HepG2 (cell line): ENCODE results near the gene CIAO3. TPM values are rescaled to one million over a fixed set of nuclear protein-coding genes. Genes with fewer than 3 reads are reported as not detected.
A peak's percentile ranks its signal among the peaks of the same experiment; 100 is the strongest.

Source experiments
- ATAC-seq: fragments of 200-7000 bp; cut with Tn5 transposase; 3 replicates; pipeline ENCODE4 v1.9.1; 2020; ENCODE audit warnings: mild to moderate bottlenecking, moderate library complexity
- BruUV-seq: library from RNA; stranded (reverse); fragments of 400-500 nt; replicated peaks from 2 replicates; lab custom pipeline; 2021; lab: Mats Ljungman, UMichigan
- CTCF ChIA-PET: fragments of 300-600 bp; formaldehyde crosslinking; extraction: SDS; loops from one replicate; lab custom pipeline; 2021; ENCODE audit warnings: low total read pairs, inconsistent platforms, low intra/inter-chr PET ratio; lab: Yijun Ruan, JAX
- POLR2A ChIA-PET: fragments of 350-600 bp; sonication (Branson Sonifier 250); formaldehyde crosslinking; loops from one replicate; lab custom pipeline; 2020; ENCODE audit warnings: antibody characterized with exemption, inconsistent platforms; lab: Yijun Ruan, JAX
- DNase-seq: peaks from one replicate; pipeline ENCODE4 v3.0.0-alpha.2; 2015; ENCODE audit warnings: low spot score
- FAIRE-seq: peaks from 3 replicates; lab custom pipeline; 2011; peaks lifted over from hg19 to GRCh38; lab: Jason Lieb, UNC
- H2AFZ ChIP-seq: one replicate; pipeline ENCODE4 v1.6.1; 2011; ENCODE audit warnings: low read length, inconsistent platforms
- H3K27ac ChIP-seq: fragments of 300-600 bp; 3 replicates; pipeline ENCODE4 v1.8.0; 2011; ENCODE audit warnings: mixed run types, mild to moderate bottlenecking, mixed read lengths, low read length, inconsistent platforms; ENCODE audit not compliant: insufficient read depth; ENCODE audit errors: extremely low read length
- H3K27me3 ChIP-seq, 2 experiments: fragments of 200-600 bp in 1 of 2; 2 replicates in 1 of 2; 3 replicates in 1 of 2; pipeline versions ENCODE4 v1.6.0 to v1.8.0; 2011; ENCODE audit warnings: low read length in 2 of 2, mild to moderate bottlenecking in 2 of 2, moderate library complexity in 2 of 2, inconsistent platforms in 1 of 2; ENCODE audit not compliant: insufficient read depth in 2 of 2, control insufficient read depth in 1 of 2
- H3K36me3 ChIP-seq, 2 experiments: fragments of 200-600 bp in 1 of 2; replicated peaks in 1 of 2; 2 replicates in 1 of 2; 3 replicates in 1 of 2; pipeline versions ENCODE4 v1.5.1 to v1.8.0; 2011; ENCODE audit warnings: low read length in 2 of 2, inconsistent platforms in 1 of 2; ENCODE audit not compliant: insufficient read depth in 2 of 2, control insufficient read depth in 1 of 2
- H3K4me1 ChIP-seq: 2 replicates; pipeline ENCODE4 v1.5.1; 2012; ENCODE audit warnings: low read length, inconsistent platforms; ENCODE audit not compliant: insufficient read depth
- H3K4me2 ChIP-seq: 2 replicates; pipeline ENCODE4 v1.6.0; 2011; ENCODE audit warnings: low read depth, low read length, inconsistent platforms
- H3K4me3 ChIP-seq, 3 experiments: fragments of 200-600 bp in 1 of 3; sonication (generic), shearing (Covaris generic) in 1 of 3; replicated peaks in 1 of 3; 2 replicates each; pipeline ENCODE4 v1.5.1; 2011 to 2016; ENCODE audit warnings: low read length in 3 of 3, inconsistent platforms in 2 of 3, low read depth in 2 of 3, mild to moderate bottlenecking in 2 of 3, control low read depth in 1 of 3, mixed read lengths in 1 of 3; ENCODE audit not compliant: insufficient read depth in 1 of 3
- H3K79me2 ChIP-seq: one replicate; pipeline ENCODE4 v1.6.1; 2011; ENCODE audit warnings: low read length, inconsistent platforms; ENCODE audit not compliant: insufficient read depth
- H3K9ac ChIP-seq: 2 replicates; pipeline ENCODE4 v1.6.0; 2011; ENCODE audit warnings: mild to moderate bottlenecking, low read depth, low read length, inconsistent platforms; ENCODE audit not compliant: insufficient read depth
- H3K9me3 ChIP-seq: 2 replicates; pipeline ENCODE4 v1.5.1; 2012; ENCODE audit warnings: mild to moderate bottlenecking, low read length
- H4K20me1 ChIP-seq: 2 replicates; pipeline ENCODE4 v1.6.0; 2011; ENCODE audit warnings: inconsistent platforms, mild to moderate bottlenecking, low read length, moderate library complexity; ENCODE audit not compliant: insufficient read depth
- ATF7-NPFF ChIP-seq: sonication (generic); formaldehyde crosslinking; IDR thresholded peaks from 2 replicates; pipeline ENCODE4 v1.8.1; 2023; ENCODE audit warnings: mild to moderate bottlenecking, low read depth, missing genetic modification reagents, moderate library complexity
- ATRX ChIP-seq: sonication (generic); formaldehyde crosslinking; IDR thresholded peaks from 2 replicates; pipeline ENCODE4 v1.4.0; 2020; ENCODE audit warnings: missing genetic modification reagents, borderline replicate concordance
- EEA1 ChIP-seq: sonication (generic); formaldehyde crosslinking; IDR thresholded peaks from 2 replicates; pipeline ENCODE4 v1.5.1; 2020; ENCODE audit warnings: mild to moderate bottlenecking, missing genetic modification reagents, borderline replicate concordance
- GABPA ChIP-seq, 2 experiments: IDR thresholded peaks; 2 replicates each; pipeline ENCODE4 v1.6.1; 2011 to 2016; ENCODE audit warnings: low read depth in 2 of 2, low read length in 1 of 2, missing biosample characterization in 1 of 2, missing genetic modification characterization in 1 of 2
- KMT2B ChIP-seq: IDR thresholded peaks from 2 replicates; pipeline ENCODE4 v1.6.1; 2016; ENCODE audit warnings: missing genetic modification reagents, missing compliant biosample characterization
- MTA1 ChIP-seq: sonication (generic); formaldehyde crosslinking; IDR thresholded peaks from 2 replicates; pipeline ENCODE4 v1.4.0; 2020; ENCODE audit warnings: missing genetic modification reagents, mild to moderate bottlenecking, borderline replicate concordance
- SAP130 ChIP-seq: IDR thresholded peaks from 2 replicates; pipeline ENCODE4 v1.6.1; 2016; ENCODE audit warnings: low read depth
- SP2 ChIP-seq: sonication (generic); formaldehyde crosslinking; IDR thresholded peaks from 2 replicates; pipeline ENCODE4 v1.5.1; 2020; ENCODE audit warnings: mild to moderate bottlenecking, missing genetic modification reagents
- TGIF2 ChIP-seq: IDR thresholded peaks from 2 replicates; pipeline ENCODE4 v1.6.1; 2016; ENCODE audit warnings: control low read depth, missing compliant biosample characterization
- ZNF724P ChIP-seq: sonication (generic); formaldehyde crosslinking; IDR thresholded peaks from 2 replicates; pipeline ENCODE4 v1.8.0; 2022; ENCODE audit warnings: missing genetic modification reagents, borderline replicate concordance
- WGBS: methylation state at CpG from one replicate; pipeline ENCODE4 v1.1.6; 2017; ENCODE audit warnings: low lambda C conversion rate; 5-methylcytosine and 5-hydroxymethylcytosine counted together
- in situ Hi-C: cut with HindIII; loops from 2 replicates; pipeline ENCODE4 v1.10.0; 2017; ENCODE audit warnings: low pct_unique_long_range_greater_than_20kb; ENCODE audit not compliant: extremely low pct_ligation_motif_present
- intact Hi-C: fragments of 100-400 bp; cut with micrococcal nuclease; formaldehyde crosslinking; loops from one replicate; pipeline ENCODE4 v1.10.0; 2022; ENCODE audit not compliant: unreplicated experiment
- polyA plus RNA-seq, 8 experiments: library from polyadenylated mRNA; depleted of rRNA in 3 of 8; stranded (reverse) in 7 of 8; unstranded in 1 of 8; fragments of >200 nt; fragmentation: Illumina TruSeq in 4 of 8; extraction: Trizol in 4 of 8; gene quantifications; 2 replicates each; pipeline versions ENCODE4 v1.2.1 to v1.2.3, GENCODE V29; 2011 to 2016; ENCODE audit warnings: low read depth in 4 of 8, missing spikeins in 1 of 8, mixed read lengths in 1 of 8; ENCODE audit not compliant: insufficient read depth in 1 of 8
- total RNA-seq, 5 experiments: library from RNA; depleted of rRNA; stranded (reverse); fragments of >200 nt; fragmentation: Illumina TruSeq; extraction: Trizol; gene quantifications; 2 replicates each; pipeline ENCODE4 v1.2.3, GENCODE V29; 2016; ENCODE audit warnings: low read depth in 1 of 5
- TF ChIP-seq, protein P1 (sequence below): sonication (generic); formaldehyde crosslinking; IDR thresholded peaks from 2 replicates; pipeline ENCODE4 v1.4.0; 2020; ENCODE audit warnings: missing genetic modification reagents

The CIAO3 gene
- total and polyA plus RNA-seq, 2 of the 13 experiments (the other 11 are each of a cell fraction or from before 2014, with no cell fraction given), result 21.7 to 25.0 TPM

GRCh38 chr16:789191-789850 lies 48.5 kb upstream of the CIAO3 start:
- intact Hi-C loops (no loop called here), in situ Hi-C loops (loop anchor here (5.0 kb wide), 2 partner anchors 47 to 77 kb away; partner anchors contain the start of gene CIAO3)
- BruUV-seq, result no TSS peak
- ChIA-PET POLR2A (interaction anchor here (1.3 to 1.4 kb wide), 2 partner anchors 28 to 99 kb away, joined by 5 read pairs; partner anchors contain the start of genes MSLN and WDR24), CTCF (no interaction called here)
- H3K9me3 ChIP-seq, result no peaks in the 10 kb centered on the region
- no peaks in the 10 kb centered on the region for H4K20me1 ChIP-seq
- H3K79me2 ChIP-seq, result peaks cover 3% of the 10 kb centered on the region
- peaks cover 5 to 12% of the 10 kb centered on the region in 2 experiments; a peak in 3 of 5 replicates for H3K36me3 ChIP-seq
- H3K4me2 ChIP-seq, result peak overlapping the region; percentile 84
- 78% methylated on average over 8 of the region's 33 CpGs for WGBS
- TF ChIP-seq ATF7-NPFF (CRISPR knock-in tag), result 0 out of 2 replicates have a peak, but pooled peaks have one; percentile 5
- 0 out of 2 replicates have a peak, but pooled peaks have one; percentile 11 for TF ChIP-seq ZNF724P (CRISPR knock-in tag)
- no peak for TF ChIP-seq ATRX (CRISPR knock-in tag)
- 0 out of 2 replicates have a peak, but pooled peaks have one; percentile 10 for TF ChIP-seq MTA1 (CRISPR knock-in tag)
- no peak overlapping the region for H2AFZ ChIP-seq
- peak overlapping the region; percentile 47 for H3K27ac ChIP-seq
- H3K4me1 ChIP-seq, result peaks cover 15% of the 10 kb centered on the region
- H3K27me3 ChIP-seq, result no peaks in the 10 kb centered on the region; a peak in 1 of 5 replicates
- H3K9ac ChIP-seq, result peak overlapping the region; percentile 77
- peak overlapping the region; percentile 71 to 90 (median 75); a peak in 5 of 6 replicates for H3K4me3 ChIP-seq
- FAIRE-seq, result no peak
- DNase-seq, result no peak
- ATAC-seq, result no peak

GRCh38 chr16:788399-789126 lies 47.8 kb upstream of the CIAO3 start, which contains the start of gene CHTF18:
CHTF18 (plus strand) TSS chr16:788620; CDS start chr16:788685, 65 bp downstream.
- Histone ChIP-seq H3K27me3 (no peaks in the 10 kb centered on the region; a peak in 1 of 5 replicates), H3K4me1 (peaks cover 15% of the 10 kb centered on the region), H4K20me1 (no peaks in the 10 kb centered on the region), H3K9me3 (no peaks in the 10 kb centered on the region), H3K27ac (peak within 1 kb of the TSS; percentile 47), H3K9ac (peak within 1 kb of the TSS; percentile 82), H2AFZ (no peak within 1 kb of the TSS), H3K36me3 (peaks cover 5 to 12% of the 10 kb centered on the region in 2 experiments; a peak in 3 of 5 replicates), H3K4me3 (peak within 1 kb of the TSS; percentile 71 to 96 (median 90)), H3K79me2 (peaks cover 3% of the 10 kb centered on the region), H3K4me2 (peak within 1 kb of the TSS; percentile 88)
- peak; percentile 66 for ATAC-seq
- POLR2A ChIA-PET, result interaction anchor here (1.0 to 2.1 kb wide), 8 partner anchors 27 to 183 kb away, joined by 3 to 12 read pairs (median 5); partner anchors contain the start of genes ANTKMT, CIAO3, LMF1 and METRN
- peak; percentile 73 for DNase-seq
- intact Hi-C loops, result no loop called here
- in situ Hi-C loops, result loop anchor here (5.0 kb wide), 2 partner anchors 46 to 76 kb away; partner anchors contain the start of gene CIAO3
- CTCF ChIA-PET, result no interaction called here
- no TSS peak for BruUV-seq
- FAIRE-seq, result no peak
- WGBS, result no CpG with 5 or more reads among the region's 97 CpGs
- peak; percentile 94 for TF ChIP-seq SAP130 (CRISPR knock-in tag)
- TF ChIP-seq SP2 (CRISPR knock-in tag), result peak; percentile 83
- peak; percentile 26; the same call in 1 of the 2 replicates for TF ChIP-seq KMT2B
- 0 out of 2 replicates have a peak, but pooled peaks have one; percentile 22 for TF ChIP-seq EEA1 (CRISPR knock-in tag)
- peak; percentile 70 for TF ChIP-seq TGIF2 (CRISPR knock-in tag)
- peak; percentile 57 for TF ChIP-seq GABPA (IDR thresholded peaks at IDR 0.05; ENCODE audit: low read depth, low read length)
- TF ChIP-seq GABPA (CRISPR knock-in tag; IDR thresholded peaks at IDR 0.05; ENCODE audit: low read depth), result no peak
- TF ChIP-seq, protein P1, sequence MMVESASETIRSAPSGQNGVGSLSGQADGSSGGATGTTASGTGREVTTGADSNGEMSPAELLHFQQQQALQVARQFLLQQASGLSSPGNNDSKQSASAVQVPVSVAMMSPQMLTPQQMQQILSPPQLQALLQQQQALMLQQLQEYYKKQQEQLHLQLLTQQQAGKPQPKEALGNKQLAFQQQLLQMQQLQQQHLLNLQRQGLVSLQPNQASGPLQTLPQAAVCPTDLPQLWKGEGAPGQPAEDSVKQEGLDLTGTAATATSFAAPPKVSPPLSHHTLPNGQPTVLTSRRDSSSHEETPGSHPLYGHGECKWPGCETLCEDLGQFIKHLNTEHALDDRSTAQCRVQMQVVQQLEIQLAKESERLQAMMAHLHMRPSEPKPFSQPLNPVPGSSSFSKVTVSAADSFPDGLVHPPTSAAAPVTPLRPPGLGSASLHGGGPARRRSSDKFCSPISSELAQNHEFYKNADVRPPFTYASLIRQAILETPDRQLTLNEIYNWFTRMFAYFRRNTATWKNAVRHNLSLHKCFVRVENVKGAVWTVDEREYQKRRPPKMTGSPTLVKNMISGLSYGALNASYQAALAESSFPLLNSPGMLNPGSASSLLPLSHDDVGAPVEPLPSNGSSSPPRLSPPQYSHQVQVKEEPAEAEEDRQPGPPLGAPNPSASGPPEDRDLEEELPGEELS (CRISPR knock-in tag), result no peak
